ACHN (cell line): ENCODE measurements around the gene CLCN3.
"Not testable (repeated sequence)": the region's sequence is repeated elsewhere in the genome, so short reads cannot be mapped to it uniquely, and the experiment has no call there.

Source experiments
- DNase-seq: peaks from one replicate; pipeline ENCODE4 v3.0.0-alpha.2; 2015
- in situ Hi-C: cut with HindIII; loops from 2 replicates; pipeline ENCODE4 v1.10.0; 2017; ENCODE audit warnings: low sequenced_read_pairs, low pct_ligation_motif_present, low pct_unique_long_range_greater_than_20kb

Gene CLCN3

GRCh38 chr4:169615467-169616106 is 4.8 kb upstream of the CLCN3 start:
- in situ Hi-C loops = no loop called here
- DNase-seq = peak; percentile 62

GRCh38 chr4:169616846-169617245 is 3.5 kb upstream of the CLCN3 start:
- no peak for DNase-seq
- in situ Hi-C loops = no loop called here

GRCh38 chr4:169617306-169617705 is 3.1 kb upstream of the CLCN3 start:
- in situ Hi-C loops = no loop called here
- DNase-seq = no peak

- in situ Hi-C loops = no loop called here
- no peak for DNase-seq
Measured at GRCh38 chr4:169618286-169618685, 2.1 kb upstream of the CLCN3 start.

GRCh38 chr4:169618986-169619385 is 1.4 kb upstream of the CLCN3 start:
- in situ Hi-C loops = no loop called here
- no peak for DNase-seq

GRCh38 chr4:169619518-169619957 is 840 bp upstream of the CLCN3 start:
- peak; percentile 77 for DNase-seq
- in situ Hi-C loops = no loop called here

- in situ Hi-C loops = no loop called here
Measured at GRCh38 chr4:169620880-169621248, 486 bp downstream of the CLCN3 start.

GRCh38 chr4:169621731-169622492 is 1.5 kb downstream of the CLCN3 start:
- peak; percentile 56 for DNase-seq
- in situ Hi-C loops = no loop called here

More at GRCh38 chr4:169620880-169621248, 486 bp downstream of the CLCN3 start:
- peak; percentile 50 for DNase-seq

- no peak for DNase-seq
- in situ Hi-C loops = no loop called here
Measured at GRCh38 chr4:169622566-169622965, 2.2 kb downstream of the CLCN3 start.

GRCh38 chr4:169624012-169624411 is 3.6 kb downstream of the CLCN3 start:
- in situ Hi-C loops, DNase-seq: not testable (repeated sequence)

GRCh38 chr4:169625886-169626285 is 5.5 kb downstream of the CLCN3 start:
- in situ Hi-C loops = no loop called here
- no peak for DNase-seq

- in situ Hi-C loops = no loop called here
- DNase-seq = no peak
Measured at GRCh38 chr4:169626331-169627282, 6.2 kb downstream of the CLCN3 start.

- in situ Hi-C loops = no loop called here
- peak; percentile 83 for DNase-seq
Measured at GRCh38 chr4:169627307-169627706, 6.9 kb downstream of the CLCN3 start.

- in situ Hi-C loops = no loop called here
- DNase-seq = no peak
Measured at GRCh38 chr4:169628579-169628978, 8.2 kb downstream of the CLCN3 start.

GRCh38 chr4:169630069-169630468 is 9.7 kb downstream of the CLCN3 start:
- DNase-seq = no peak
- in situ Hi-C loops = no loop called here

- DNase-seq = no peak
- in situ Hi-C loops = no loop called here
Measured at GRCh38 chr4:169632896-169633295, 12.5 kb downstream of the CLCN3 start.

GRCh38 chr4:169634975-169635374 is 14.6 kb downstream of the CLCN3 start:
- DNase-seq = no peak
- in situ Hi-C loops = no loop called here

- DNase-seq = no peak
- in situ Hi-C loops = no loop called here
Measured at GRCh38 chr4:169640261-169640870, 20.0 kb downstream of the CLCN3 start.

GRCh38 chr4:169644802-169645201 is 24.4 kb downstream of the CLCN3 start:
- no peak for DNase-seq
- in situ Hi-C loops = no loop called here
